ENCODE measurements around the gene TBC1D20. TPM values are rescaled to one million over a fixed set of nuclear protein-coding genes. Genes with fewer than 3 reads are reported as not detected.

TBC1D20 gene
- total and polyA plus RNA-seq, 2 donors: 14.4 to 16.2 TPM

GRCh38 chr20:418858-419365, 43.4 kb downstream of the TBC1D20 start:
- Histone ChIP-seq H3K27ac (ENCODE audit: low read depth in 1 of 2, low read length in 1 of 2) (no peak overlapping the region), H3K4me1 (ENCODE audit: control insufficient read depth in 2 of 2, insufficient read depth in 2 of 2, low read length in 2 of 2) (peaks cover 4 to 5% of the 10 kb centered on the region in 2 donors), H3K9me3 (ENCODE audit: control insufficient read depth in 2 of 2, insufficient read depth in 1 of 2, low read length in 1 of 2) (peaks cover 3 to 7% of the 10 kb centered on the region in 2 donors), H3K4me3 (ENCODE audit: low read length in 2 of 2) (no peak overlapping the region), H3K27me3 (ENCODE audit: control insufficient read depth in 2 of 2, insufficient read depth in 1 of 2, low read length in 1 of 2) (no peaks in the 10 kb centered on the region), H3K36me3 (ENCODE audit: control insufficient read depth in 2 of 2, insufficient read depth in 2 of 2, low read length in 1 of 2) (peaks cover 48 to 71% of the 10 kb centered on the region in 2 donors)
- WGBS: 96% methylated on average over 8 of the region's 8 CpGs
- DNase-seq (ENCODE audit: low read depth in 6 of 9, low spot score in 9 of 9): no peak

- no peak for DNase-seq (ENCODE audit: low read depth in 6 of 9, low spot score in 9 of 9)
- H3K36me3 ChIP-seq (ENCODE audit: control insufficient read depth in 2 of 2, insufficient read depth in 2 of 2, low read length in 1 of 2): peaks cover 43 to 63% of the 10 kb centered on the region in 2 donors
- peaks cover 4 to 5% of the 10 kb centered on the region in 2 donors for H3K4me1 ChIP-seq (ENCODE audit: control insufficient read depth in 2 of 2, insufficient read depth in 2 of 2, low read length in 2 of 2)
- H3K27ac ChIP-seq (ENCODE audit: low read depth in 1 of 2, low read length in 1 of 2): no peak overlapping the region
- peaks cover 3 to 7% of the 10 kb centered on the region in 2 donors for H3K9me3 ChIP-seq (ENCODE audit: control insufficient read depth in 2 of 2, insufficient read depth in 1 of 2, low read length in 1 of 2)
- no peaks in the 10 kb centered on the region for H3K27me3 ChIP-seq (ENCODE audit: control insufficient read depth in 2 of 2, insufficient read depth in 1 of 2, low read length in 1 of 2)
- 93% methylated on average over 12 of the region's 12 CpGs for WGBS
- no peak overlapping the region for H3K4me3 ChIP-seq (ENCODE audit: low read length in 2 of 2)
These were observed 44.5 kb downstream of the TBC1D20 start for GRCh38 chr20:417801-418342.

- DNase-seq (ENCODE audit: low read depth in 6 of 9, low spot score in 9 of 9): no peak
- H3K36me3 ChIP-seq (ENCODE audit: control insufficient read depth in 2 of 2, insufficient read depth in 2 of 2, low read length in 1 of 2): peaks cover 38 to 56% of the 10 kb centered on the region in 2 donors
- no peak overlapping the region for H3K27ac ChIP-seq (ENCODE audit: low read depth in 1 of 2, low read length in 1 of 2)
- peaks cover 3 to 7% of the 10 kb centered on the region in 2 donors for H3K9me3 ChIP-seq (ENCODE audit: control insufficient read depth in 2 of 2, insufficient read depth in 1 of 2, low read length in 1 of 2)
- WGBS: 90% methylated on average over 13 of the region's 13 CpGs
- H3K27me3 ChIP-seq (ENCODE audit: control insufficient read depth in 2 of 2, insufficient read depth in 1 of 2, low read length in 1 of 2): no peaks in the 10 kb centered on the region
- no peak overlapping the region for H3K4me3 ChIP-seq (ENCODE audit: low read length in 2 of 2)
- H3K4me1 ChIP-seq (ENCODE audit: control insufficient read depth in 2 of 2, insufficient read depth in 2 of 2, low read length in 2 of 2): peaks cover 4 to 5% of the 10 kb centered on the region in 2 donors
These were observed 45.2 kb downstream of the TBC1D20 start for GRCh38 chr20:416950-417800.

- H3K4me1 ChIP-seq (ENCODE audit: control insufficient read depth in 2 of 2, insufficient read depth in 2 of 2, low read length in 2 of 2): peaks cover 4 to 5% of the 10 kb centered on the region in 2 donors
- WGBS: 96% methylated on average over 13 of the region's 13 CpGs
- peaks cover 36 to 51% of the 10 kb centered on the region in 2 donors for H3K36me3 ChIP-seq (ENCODE audit: control insufficient read depth in 2 of 2, insufficient read depth in 2 of 2, low read length in 1 of 2)
- no peaks in the 10 kb centered on the region for H3K27me3 ChIP-seq (ENCODE audit: control insufficient read depth in 2 of 2, insufficient read depth in 1 of 2, low read length in 1 of 2)
- no peak overlapping the region for H3K4me3 ChIP-seq (ENCODE audit: low read length in 2 of 2)
- no peak for DNase-seq (ENCODE audit: low read depth in 6 of 9, low spot score in 9 of 9)
- H3K27ac ChIP-seq (ENCODE audit: low read depth in 1 of 2, low read length in 1 of 2): no peak overlapping the region
- H3K9me3 ChIP-seq (ENCODE audit: control insufficient read depth in 2 of 2, insufficient read depth in 1 of 2, low read length in 1 of 2): peaks cover 4 to 7% of the 10 kb centered on the region in 2 donors
These were observed 46.5 kb downstream of the TBC1D20 start for GRCh38 chr20:415820-416322.

GRCh38 chr20:414161-414560, 48.2 kb downstream of the TBC1D20 start:
- peaks cover 30 to 38% of the 10 kb centered on the region in 2 donors for H3K36me3 ChIP-seq (ENCODE audit: control insufficient read depth in 2 of 2, insufficient read depth in 2 of 2, low read length in 1 of 2)
- H3K9me3 ChIP-seq (ENCODE audit: control insufficient read depth in 2 of 2, insufficient read depth in 1 of 2, low read length in 1 of 2): peaks cover 1 to 7% of the 10 kb centered on the region in 2 donors

GRCh38 chr20:412081-412480, 50.3 kb downstream of the TBC1D20 start:
- Histone ChIP-seq H3K9me3 (ENCODE audit: control insufficient read depth in 2 of 2, insufficient read depth in 1 of 2, low read length in 1 of 2) (peaks cover under 1 to 1% of the 10 kb centered on the region in 2 donors), H3K27ac (ENCODE audit: low read depth in 1 of 2, low read length in 1 of 2) (no peak overlapping the region), H3K36me3 (ENCODE audit: control insufficient read depth in 2 of 2, insufficient read depth in 2 of 2, low read length in 1 of 2) (peaks cover 22 to 25% of the 10 kb centered on the region in 2 donors), H3K4me1 (ENCODE audit: control insufficient read depth in 2 of 2, insufficient read depth in 2 of 2, low read length in 2 of 2) (peaks cover 21 to 23% of the 10 kb centered on the region in 2 donors), H3K27me3 (ENCODE audit: control insufficient read depth in 2 of 2, insufficient read depth in 1 of 2, low read length in 1 of 2) (no peaks in the 10 kb centered on the region), H3K4me3 (ENCODE audit: low read length in 2 of 2) (no peak overlapping the region)
- WGBS: 97% methylated on average over 3 of the region's 3 CpGs
- DNase-seq (ENCODE audit: low read depth in 6 of 9, low spot score in 9 of 9): no peak

More at GRCh38 chr20:414161-414560, 48.2 kb downstream of the TBC1D20 start:
- Histone ChIP-seq H3K27ac (ENCODE audit: low read depth in 1 of 2, low read length in 1 of 2) (no peak overlapping the region), H3K27me3 (ENCODE audit: control insufficient read depth in 2 of 2, insufficient read depth in 1 of 2, low read length in 1 of 2) (no peaks in the 10 kb centered on the region), H3K4me1 (ENCODE audit: control insufficient read depth in 2 of 2, insufficient read depth in 2 of 2, low read length in 2 of 2) (peaks cover 17 to 18% of the 10 kb centered on the region in 2 donors), H3K4me3 (ENCODE audit: low read length in 2 of 2) (no peak overlapping the region)
- 95% methylated on average over 2 of the region's 2 CpGs for WGBS
- no peak for DNase-seq (ENCODE audit: low read depth in 6 of 9, low spot score in 9 of 9)

- Histone ChIP-seq H3K27ac (ENCODE audit: low read depth in 1 of 2, low read length in 1 of 2) (peak overlapping the region; percentile 92 to 98), H3K9me3 (ENCODE audit: control insufficient read depth in 2 of 2, insufficient read depth in 1 of 2, low read length in 1 of 2) (peaks cover 0 to 1% of the 10 kb centered on the region in 2 donors), H3K4me1 (ENCODE audit: control insufficient read depth in 2 of 2, insufficient read depth in 2 of 2, low read length in 2 of 2) (peaks cover 21 to 28% of the 10 kb centered on the region in 2 donors), H3K4me3 (ENCODE audit: low read length in 2 of 2) (peak overlapping the region; percentile 98), H3K27me3 (ENCODE audit: control insufficient read depth in 2 of 2, insufficient read depth in 1 of 2, low read length in 1 of 2) (no peaks in the 10 kb centered on the region), H3K36me3 (ENCODE audit: control insufficient read depth in 2 of 2, insufficient read depth in 2 of 2, low read length in 1 of 2) (peaks cover 12 to 19% of the 10 kb centered on the region in 2 donors)
- WGBS: 56% methylated on average over 14 of the region's 14 CpGs
- DNase-seq (ENCODE audit: low read depth in 6 of 9, low spot score in 9 of 9): peak in 3 of 9 donors; percentile 44 to 62 (median 48)
These were observed 52.4 kb downstream of the TBC1D20 start for GRCh38 chr20:409697-410559.

- peak in 3 of 9 donors; percentile 28 to 64 (median 42) for DNase-seq (ENCODE audit: low read depth in 6 of 9, low spot score in 9 of 9)
- H3K4me3 ChIP-seq (ENCODE audit: low read length in 2 of 2): peak overlapping the region; percentile 98
- H3K9me3 ChIP-seq (ENCODE audit: control insufficient read depth in 2 of 2, insufficient read depth in 1 of 2, low read length in 1 of 2): peaks cover 0 to 1% of the 10 kb centered on the region in 2 donors
- H3K4me1 ChIP-seq (ENCODE audit: control insufficient read depth in 2 of 2, insufficient read depth in 2 of 2, low read length in 2 of 2): peaks cover 21 to 28% of the 10 kb centered on the region in 2 donors
- no peaks in the 10 kb centered on the region for H3K27me3 ChIP-seq (ENCODE audit: control insufficient read depth in 2 of 2, insufficient read depth in 1 of 2, low read length in 1 of 2)
- peaks cover 12 to 19% of the 10 kb centered on the region in 2 donors for H3K36me3 ChIP-seq (ENCODE audit: control insufficient read depth in 2 of 2, insufficient read depth in 2 of 2, low read length in 1 of 2)
- H3K27ac ChIP-seq (ENCODE audit: low read depth in 1 of 2, low read length in 1 of 2): peak overlapping the region; percentile 92 to 98
- WGBS: 11% methylated on average over 7 of the region's 7 CpGs
These were observed 53.3 kb downstream of the TBC1D20 start for GRCh38 chr20:408843-409696.
